T-helper 1 cell treated with Interleukin-12 subunit alpha and Interleukin-12 subunit beta and Interleukin-4 antibody, amounts not matched to agents 30 μg/mL and 1 μg/mL, for 36 hours (primary cell): ENCODE results near the gene AFG1L.
"Not testable (repeated sequence)": the region's sequence is repeated elsewhere in the genome, so short reads cannot be mapped to it uniquely, and the experiment has no call there.

Source experiments
- H3K27ac Mint-ChIP-seq: one replicate; pipeline ENCODE4 v1.8.0; 2021; ENCODE audit warnings: mild to moderate bottlenecking, mixed read lengths
- H3K27me3 Mint-ChIP-seq: one replicate; pipeline ENCODE4 v1.8.0; 2021; ENCODE audit warnings: low read depth, mixed read lengths
- H3K36me3 Mint-ChIP-seq: one replicate; pipeline ENCODE4 v1.8.0; 2021; ENCODE audit warnings: low read depth, mixed read lengths
- H3K4me1 Mint-ChIP-seq: one replicate; pipeline ENCODE4 v1.8.0; 2021; ENCODE audit warnings: low read depth, mixed read lengths
- H3K4me3 Mint-ChIP-seq: one replicate; pipeline ENCODE4 v1.8.0; 2021; ENCODE audit warnings: mild to moderate bottlenecking, moderate library complexity, mixed read lengths
- H3K9me3 Mint-ChIP-seq: one replicate; pipeline ENCODE4 v1.8.0; 2021; ENCODE audit warnings: mixed read lengths

Gene AFG1L

DNA sequence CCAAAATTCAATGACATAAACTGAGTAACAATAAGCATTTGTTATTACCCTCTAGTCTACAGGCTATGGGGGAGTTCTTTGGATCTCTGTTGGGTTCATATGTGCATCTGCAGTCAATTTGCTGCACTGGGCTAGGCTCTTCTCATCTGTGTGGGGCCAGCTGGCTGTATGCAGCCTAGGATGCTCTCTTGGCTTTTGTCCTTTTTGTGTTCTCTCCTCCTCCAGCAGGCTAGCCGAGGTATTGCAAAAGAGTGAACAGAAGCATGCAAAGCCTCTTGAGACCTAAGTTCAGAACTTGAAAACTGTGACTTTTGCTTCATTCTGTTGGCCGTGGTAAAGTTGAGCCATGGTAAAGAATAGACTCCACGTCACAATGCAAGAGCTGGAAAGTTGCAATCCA is 203.0 kb downstream of the AFG1L start:
- Mint-ChIP-seq H3K4me3 (no peak overlapping the region), H3K4me1 (no peaks in the 10 kb centered on the region), H3K27me3 (peaks cover 13% of the 10 kb centered on the region), H3K9me3 (no peaks in the 10 kb centered on the region), H3K27ac (no peak overlapping the region), H3K36me3 (no peaks in the 10 kb centered on the region)

DNA sequence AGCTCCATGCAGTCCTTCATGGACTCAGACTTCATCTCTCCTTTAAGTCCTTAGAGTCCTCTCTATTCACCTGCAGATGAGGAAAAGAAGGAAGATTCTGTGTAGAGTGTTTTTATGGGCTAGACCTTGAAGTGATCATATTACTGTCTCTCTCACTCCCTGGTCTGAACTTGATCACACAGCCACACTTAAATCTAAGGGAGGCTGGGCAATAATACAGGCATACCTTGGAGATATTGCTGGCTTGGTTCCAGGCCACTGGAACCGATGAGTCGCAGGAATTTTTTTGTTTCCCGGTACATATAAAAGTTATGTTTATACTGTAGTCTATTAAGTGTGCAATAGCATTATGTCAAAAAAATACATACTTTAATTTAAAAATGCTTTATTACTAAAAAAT is 206.7 kb downstream of the AFG1L start:
- H3K4me1 Mint-ChIP-seq = no peaks in the 10 kb centered on the region
- peaks cover 3% of the 10 kb centered on the region for H3K27me3 Mint-ChIP-seq
- H3K4me3 Mint-ChIP-seq = no peak overlapping the region
- no peaks in the 10 kb centered on the region for H3K9me3 Mint-ChIP-seq
- no peaks in the 10 kb centered on the region for H3K36me3 Mint-ChIP-seq
- no peak overlapping the region for H3K27ac Mint-ChIP-seq

DNA sequence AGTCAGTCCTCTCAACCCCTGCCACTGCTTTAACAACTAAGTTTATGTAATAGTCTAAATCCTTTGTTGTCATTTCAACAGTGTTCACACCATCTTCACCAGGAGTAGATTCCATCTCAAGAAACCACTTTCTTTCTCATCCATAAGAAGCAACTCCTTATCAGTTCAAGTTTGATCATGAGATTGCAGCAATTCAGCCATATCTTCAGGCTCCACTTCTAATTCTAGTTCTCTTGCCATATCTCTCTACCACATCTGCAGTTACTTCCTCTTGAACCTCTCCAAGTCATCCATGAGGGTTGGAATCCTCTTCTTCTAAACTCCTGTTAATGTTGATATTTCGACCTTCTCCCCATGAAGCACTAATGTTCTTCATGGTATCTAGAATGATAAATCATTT is 208.0 kb downstream of the AFG1L start:
- peaks cover 2% of the 10 kb centered on the region for H3K27me3 Mint-ChIP-seq
- no peaks in the 10 kb centered on the region for H3K4me1 Mint-ChIP-seq
- H3K27ac Mint-ChIP-seq = no peak overlapping the region
- no peaks in the 10 kb centered on the region for H3K36me3 Mint-ChIP-seq
- H3K9me3 Mint-ChIP-seq = no peaks in the 10 kb centered on the region
- H3K4me3 Mint-ChIP-seq = no peak overlapping the region

DNA sequence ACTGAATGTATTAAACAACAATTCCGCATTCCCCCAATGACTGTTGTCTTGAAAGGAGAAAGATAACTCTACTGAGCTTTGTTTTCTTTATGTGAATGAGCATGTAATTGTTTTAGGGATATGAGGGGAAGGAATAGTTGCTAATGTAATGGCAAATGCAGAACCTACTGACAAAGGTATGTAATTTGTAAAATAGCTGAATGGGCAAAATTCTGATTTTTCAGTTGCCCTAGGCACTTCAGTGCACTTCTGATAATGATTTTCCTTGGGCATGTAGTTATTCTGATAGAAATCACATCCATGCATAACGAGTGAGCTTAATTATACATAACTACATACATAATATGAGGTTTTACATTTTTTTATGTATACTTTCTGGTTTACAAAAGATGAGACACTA is 212.5 kb downstream of the AFG1L start:
- Mint-ChIP-seq H3K4me1 (no peaks in the 10 kb centered on the region), H3K4me3 (no peak overlapping the region), H3K36me3 (no peaks in the 10 kb centered on the region), H3K27me3 (no peaks in the 10 kb centered on the region), H3K27ac (no peak overlapping the region), H3K9me3 (no peaks in the 10 kb centered on the region)

DNA sequence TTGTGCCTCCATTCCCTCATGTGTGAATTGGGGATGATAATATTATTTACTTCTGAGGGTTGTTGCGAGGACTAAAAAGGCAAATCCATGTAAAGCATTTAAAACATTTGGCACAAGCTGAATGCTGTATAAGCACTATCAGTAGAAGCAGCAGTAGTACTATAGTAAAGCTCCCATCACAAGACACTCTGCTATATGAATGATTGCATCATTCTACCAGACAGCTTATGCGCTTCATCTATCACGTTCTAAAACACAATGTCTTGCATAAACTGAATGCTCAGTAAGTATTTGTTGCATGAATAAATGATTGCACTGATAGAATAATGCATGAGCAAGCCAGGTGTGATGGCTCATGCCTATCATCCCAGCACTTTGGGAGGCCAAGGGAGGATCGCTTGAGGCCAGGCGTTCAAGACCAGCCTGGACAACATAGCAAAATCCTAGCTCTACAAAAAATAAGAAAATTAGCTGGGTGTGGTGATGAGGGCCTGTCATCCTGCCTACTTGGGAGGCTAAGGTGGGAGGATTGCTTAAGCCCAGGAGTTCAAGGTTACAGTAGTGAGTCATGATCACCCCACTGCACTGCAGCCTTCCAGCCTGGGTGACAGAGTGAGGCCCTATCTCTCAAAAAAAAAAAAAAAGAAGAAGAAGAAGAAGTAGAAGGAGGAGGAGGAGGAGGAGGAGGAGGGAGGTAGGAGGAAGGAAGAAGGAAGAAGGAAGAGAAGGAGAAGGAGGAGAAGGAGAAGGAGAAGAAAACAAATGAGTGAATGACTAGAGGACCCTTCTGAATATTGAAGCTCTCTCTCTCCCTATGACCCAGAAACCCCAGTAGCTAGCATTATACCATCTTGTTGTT is 215.8 kb downstream of the AFG1L start:
- H3K4me3 Mint-ChIP-seq = no peak overlapping the region
- peaks cover 9% of the 10 kb centered on the region for H3K27me3 Mint-ChIP-seq
- H3K4me1 Mint-ChIP-seq = no peaks in the 10 kb centered on the region
- H3K9me3 Mint-ChIP-seq = no peaks in the 10 kb centered on the region
- no peaks in the 10 kb centered on the region for H3K36me3 Mint-ChIP-seq
- no peak overlapping the region for H3K27ac Mint-ChIP-seq

DNA sequence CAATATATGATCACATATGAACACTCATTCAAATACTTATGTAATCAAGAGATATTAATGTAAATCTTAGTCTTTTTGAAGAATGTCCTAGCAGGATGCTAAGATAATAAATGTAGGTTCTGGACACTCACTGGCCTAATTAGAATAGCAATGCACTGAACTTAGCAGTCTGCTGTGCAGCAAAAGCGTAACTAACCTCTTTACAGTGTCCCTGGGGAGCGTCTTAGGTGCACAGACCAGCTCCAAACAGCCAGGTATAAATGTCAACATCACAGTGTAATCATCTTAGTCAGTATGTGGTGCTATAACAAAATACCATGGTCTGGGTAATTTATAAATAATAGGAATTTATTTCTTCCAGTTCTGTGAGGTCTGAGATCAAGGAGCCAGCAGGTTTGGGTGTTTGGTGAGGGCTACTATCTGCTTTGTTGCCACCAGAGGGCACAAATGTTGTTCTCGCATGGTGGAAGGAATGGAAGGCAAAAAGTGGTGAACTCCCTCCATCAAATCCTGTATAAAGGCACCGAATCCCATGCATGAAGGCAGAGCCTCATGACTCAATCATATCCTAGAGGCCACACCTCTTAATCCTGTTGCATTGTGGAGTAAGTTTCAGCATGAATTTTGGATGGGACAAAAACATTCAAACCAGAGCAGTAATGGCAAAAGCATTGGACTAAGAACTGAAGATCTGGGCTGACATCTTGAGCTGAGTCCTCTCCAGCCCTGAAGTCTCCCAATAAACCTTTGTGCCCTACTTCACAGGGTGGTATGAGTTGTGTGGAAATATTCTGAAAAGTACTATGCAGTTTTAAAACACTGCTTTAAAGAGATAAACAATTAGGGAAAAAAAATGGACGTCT is 224.1 kb downstream of the AFG1L start:
- Mint-ChIP-seq H3K4me3 (no peak overlapping the region), H3K9me3 (no peaks in the 10 kb centered on the region), H3K27ac (no peak overlapping the region), H3K27me3 (peaks cover 9% of the 10 kb centered on the region), H3K4me1 (no peaks in the 10 kb centered on the region), H3K36me3 (no peaks in the 10 kb centered on the region)

DNA sequence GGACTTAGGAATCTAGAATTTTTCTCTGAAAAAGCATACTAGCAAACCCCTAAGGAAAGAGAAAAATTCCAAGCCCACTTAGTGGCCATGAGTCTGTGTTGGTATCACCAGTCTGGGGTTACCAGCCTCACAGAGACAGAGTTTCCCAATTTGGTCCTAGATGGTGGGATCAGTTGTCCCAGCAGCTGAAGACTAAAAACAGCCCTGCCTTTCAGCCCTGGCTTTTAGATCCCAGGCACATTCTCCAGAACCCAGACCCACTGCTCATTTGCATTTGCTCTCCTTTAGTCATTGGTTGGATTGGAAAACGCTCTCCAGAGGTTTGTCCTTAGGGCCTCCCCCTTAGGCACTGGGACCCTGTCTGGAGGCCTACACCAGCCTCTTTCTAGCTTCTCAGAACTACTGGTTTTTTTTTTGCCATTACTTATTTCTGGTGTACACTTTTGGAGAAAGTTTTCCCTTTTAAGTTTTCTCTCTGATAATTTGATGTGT is 226.8 kb downstream of the AFG1L start:
- Mint-ChIP-seq H3K4me3 (no peak overlapping the region), H3K36me3 (no peaks in the 10 kb centered on the region), H3K9me3 (no peaks in the 10 kb centered on the region), H3K4me1 (no peaks in the 10 kb centered on the region), H3K27ac (no peak overlapping the region), H3K27me3 (peaks cover 10% of the 10 kb centered on the region)

DNA sequence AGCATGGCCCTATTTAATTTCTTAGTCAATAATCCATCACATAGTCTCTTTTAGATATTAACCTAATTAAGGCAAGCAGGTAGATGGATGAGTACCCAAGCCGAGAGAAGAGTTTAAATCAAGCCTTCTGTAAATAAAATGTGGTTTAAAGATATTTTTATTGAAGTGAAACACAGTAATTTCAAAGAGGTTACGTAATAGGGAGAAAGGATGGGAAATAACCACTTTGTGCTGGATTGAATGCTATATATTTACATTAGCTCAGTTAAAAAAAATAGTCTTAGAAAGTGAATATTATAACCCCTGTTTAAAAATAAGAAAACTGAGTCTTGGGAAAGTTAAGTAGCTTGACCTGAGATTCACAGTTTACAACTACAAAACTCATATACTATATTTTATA is 228.8 kb downstream of the AFG1L start:
- no peaks in the 10 kb centered on the region for H3K9me3 Mint-ChIP-seq
- no peaks in the 10 kb centered on the region for H3K36me3 Mint-ChIP-seq
- no peak overlapping the region for H3K27ac Mint-ChIP-seq
- H3K4me3 Mint-ChIP-seq = no peak overlapping the region
- H3K4me1 Mint-ChIP-seq = no peaks in the 10 kb centered on the region
- peaks cover 12% of the 10 kb centered on the region for H3K27me3 Mint-ChIP-seq

DNA sequence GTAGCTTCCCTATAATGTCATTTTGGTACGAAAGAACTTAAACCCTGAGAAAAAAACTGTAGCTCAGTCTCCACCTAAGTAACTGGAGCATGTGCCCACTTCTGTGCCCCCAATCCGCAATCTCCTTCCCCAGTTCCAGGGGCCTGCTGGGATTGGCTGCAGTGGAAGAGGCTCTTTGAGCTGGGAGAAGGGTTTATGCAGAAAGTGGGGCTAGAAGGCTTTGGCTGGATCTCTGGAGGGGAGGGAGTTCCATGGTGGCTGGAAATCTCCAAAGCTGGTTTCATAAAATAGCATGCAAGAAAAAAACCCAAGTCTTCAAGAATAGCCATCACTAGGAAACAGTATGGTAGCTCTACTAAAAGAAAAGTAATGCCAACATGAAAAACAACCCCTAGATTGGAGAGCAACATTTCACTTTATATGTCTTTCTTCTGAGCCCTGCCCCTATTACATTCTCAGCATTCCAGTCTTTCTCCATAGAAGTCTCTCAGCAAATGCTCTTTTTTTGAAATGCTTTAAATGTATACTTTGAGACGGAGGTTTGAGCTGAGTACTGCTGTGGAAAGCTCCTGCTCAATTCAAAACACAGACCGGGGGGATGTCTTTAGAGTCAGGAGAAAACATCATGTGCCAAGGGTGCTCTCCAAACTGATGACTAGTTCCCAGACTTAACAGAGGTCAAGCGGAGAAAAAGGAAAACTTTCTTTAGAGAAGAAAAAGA is 229.8 kb downstream of the AFG1L start:
- Mint-ChIP-seq H3K9me3 (no peaks in the 10 kb centered on the region), H3K27ac (no peak overlapping the region), H3K36me3 (no peaks in the 10 kb centered on the region), H3K27me3 (peaks cover 15% of the 10 kb centered on the region), H3K4me3 (no peak overlapping the region), H3K4me1 (no peaks in the 10 kb centered on the region)

DNA sequence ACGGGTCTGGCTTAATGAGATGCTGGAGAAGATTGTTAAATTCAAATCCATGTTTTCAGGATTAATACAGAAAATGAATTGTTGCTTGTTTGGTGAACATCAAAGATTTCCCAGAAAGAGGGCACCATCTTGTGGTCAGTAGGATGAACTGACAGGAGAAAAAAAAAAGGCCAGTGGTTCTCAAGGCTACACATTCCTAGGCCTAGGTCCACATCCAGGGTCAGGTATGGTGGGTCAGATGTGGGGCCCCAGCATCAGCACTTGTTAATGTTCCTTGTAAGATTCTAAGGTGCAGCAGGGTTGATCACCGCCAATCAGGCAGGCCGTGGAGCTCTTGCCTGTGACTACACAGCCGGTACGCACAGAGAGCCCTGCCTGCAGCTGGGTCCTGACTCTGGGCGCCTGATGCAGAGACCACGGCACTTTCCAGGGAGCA is 231.9 kb downstream of the AFG1L start:
- peaks cover 21% of the 10 kb centered on the region for H3K27me3 Mint-ChIP-seq
- H3K4me3 Mint-ChIP-seq = no peak overlapping the region
- no peaks in the 10 kb centered on the region for H3K4me1 Mint-ChIP-seq
- no peaks in the 10 kb centered on the region for H3K36me3 Mint-ChIP-seq
- no peak overlapping the region for H3K27ac Mint-ChIP-seq
- H3K9me3 Mint-ChIP-seq = no peaks in the 10 kb centered on the region

DNA sequence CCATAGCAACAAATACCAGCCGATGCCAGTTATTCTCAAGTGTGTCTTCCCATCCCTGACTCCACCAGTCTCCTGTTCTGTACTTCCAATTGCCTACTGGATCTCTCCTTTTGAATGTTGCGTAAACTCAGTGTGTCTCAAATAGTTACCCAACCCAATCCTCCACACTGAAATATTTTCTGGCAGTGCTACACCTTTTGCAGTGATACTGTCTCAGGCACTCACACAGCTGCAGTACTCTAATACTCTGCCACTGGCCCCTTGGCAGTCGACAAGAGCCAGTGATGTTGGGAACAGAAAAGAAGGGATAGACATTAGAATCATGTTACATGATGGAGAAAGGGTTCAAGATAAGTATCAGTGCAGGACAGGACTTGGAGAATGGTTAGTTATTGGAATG is 234.0 kb downstream of the AFG1L start:
- peaks cover 29% of the 10 kb centered on the region for H3K27me3 Mint-ChIP-seq
- H3K9me3 Mint-ChIP-seq = no peaks in the 10 kb centered on the region
- H3K36me3 Mint-ChIP-seq = no peaks in the 10 kb centered on the region
- no peak overlapping the region for H3K4me3 Mint-ChIP-seq
- no peaks in the 10 kb centered on the region for H3K4me1 Mint-ChIP-seq
- H3K27ac Mint-ChIP-seq = no peak overlapping the region

DNA sequence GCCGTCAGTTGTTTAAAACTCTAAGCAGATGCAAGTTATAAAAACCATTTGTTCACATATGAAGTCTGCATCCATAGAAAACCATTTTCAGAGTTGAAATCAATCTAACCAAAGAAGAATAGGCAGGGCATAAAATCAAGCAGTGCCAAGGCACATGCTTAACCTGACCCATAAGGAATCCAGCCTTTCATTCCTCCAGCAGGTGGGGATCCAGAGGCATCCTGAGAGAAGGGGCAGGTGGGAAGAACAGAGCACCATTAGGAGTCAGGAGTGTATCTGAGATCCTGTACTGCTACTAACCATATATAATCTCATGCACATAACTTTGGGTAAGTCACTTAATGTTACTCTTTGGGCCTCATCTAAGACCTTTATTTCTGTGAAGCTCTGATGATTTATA is 236.5 kb downstream of the AFG1L start:
- Mint-ChIP-seq H3K4me3 (no peak overlapping the region), H3K36me3 (no peaks in the 10 kb centered on the region), H3K9me3 (no peaks in the 10 kb centered on the region), H3K27me3 (peaks cover 22% of the 10 kb centered on the region), H3K27ac (no peak overlapping the region), H3K4me1 (no peaks in the 10 kb centered on the region)

DNA sequence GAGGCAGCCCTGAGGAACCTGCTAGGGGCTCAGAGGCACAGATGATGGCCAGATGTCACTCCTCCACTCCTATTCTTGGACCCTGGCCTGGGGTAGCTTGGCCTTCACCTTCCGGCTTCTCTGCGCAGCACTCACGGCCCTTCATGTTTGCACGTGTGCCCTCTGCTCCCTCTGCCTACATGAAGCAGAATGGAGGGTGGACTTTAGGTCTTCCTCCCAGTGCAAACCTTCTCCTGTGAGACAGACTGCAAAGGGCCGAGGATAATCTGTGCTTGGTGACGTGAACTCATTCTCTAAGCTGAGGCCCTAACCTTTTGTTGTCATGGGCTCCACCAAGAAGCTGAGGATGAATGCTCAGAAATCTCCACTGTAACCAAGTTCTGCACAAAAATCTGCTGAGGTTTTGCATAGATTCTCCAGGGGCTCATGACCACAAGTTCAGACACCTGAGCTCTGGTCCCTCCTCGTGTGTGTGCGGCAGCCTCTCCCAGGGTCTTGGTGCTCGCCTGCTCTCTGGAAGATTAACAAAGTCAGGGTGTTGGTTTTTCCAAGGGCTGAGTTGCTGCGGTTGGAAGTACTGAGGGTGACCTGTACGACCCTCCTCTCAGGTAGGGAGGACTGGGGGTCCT is 240.4 kb downstream of the AFG1L start:
- Mint-ChIP-seq H3K4me3 (no peak overlapping the region), H3K4me1 (no peaks in the 10 kb centered on the region), H3K9me3 (peaks cover 7% of the 10 kb centered on the region), H3K27ac (no peak overlapping the region), H3K27me3 (peaks cover 37% of the 10 kb centered on the region), H3K36me3 (no peaks in the 10 kb centered on the region)

DNA sequence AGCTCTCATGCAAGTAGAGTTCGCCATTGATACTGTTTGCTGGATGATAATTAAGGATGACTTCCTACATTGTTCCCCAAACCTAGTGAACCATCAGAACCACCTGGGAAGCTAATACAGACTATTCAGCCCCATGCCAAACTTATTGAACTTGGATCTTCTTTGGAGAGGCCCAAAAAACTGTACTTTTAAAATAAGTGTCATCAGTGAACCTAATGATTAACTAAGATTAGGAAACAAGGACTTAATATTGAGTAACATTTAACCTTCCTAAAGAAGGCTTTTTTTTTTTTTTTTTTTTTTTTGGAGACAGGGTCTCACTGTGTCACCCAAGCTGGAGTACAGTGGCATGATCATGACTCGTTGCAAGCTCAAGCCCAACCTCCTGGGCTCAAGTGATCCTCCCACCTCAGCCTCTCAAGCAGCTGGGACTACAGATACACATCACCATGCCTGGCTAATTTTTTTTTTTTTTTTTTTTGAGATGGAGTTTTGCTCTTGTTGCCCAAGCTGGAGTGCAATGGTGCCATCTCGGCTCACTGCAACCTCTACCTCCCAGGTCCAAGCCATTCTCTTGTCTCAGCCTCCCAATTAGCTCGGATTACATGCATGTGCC is 241.2 kb downstream of the AFG1L start:
- not testable (repeated sequence) for H3K9me3 Mint-ChIP-seq, H3K4me3 Mint-ChIP-seq, H3K27ac Mint-ChIP-seq, H3K4me1 Mint-ChIP-seq, H3K36me3 Mint-ChIP-seq
- peaks cover 38% of the 10 kb centered on the region for H3K27me3 Mint-ChIP-seq
